Posterior vena cava (tissue), 2 donors: ENCODE data around the gene RIPOR3. TPM values are rescaled to one million over a fixed set of nuclear protein-coding genes. Genes with fewer than 3 reads are reported as not detected.
"Not testable (repeated sequence)": the region's sequence is repeated elsewhere in the genome, so short reads cannot be mapped to it uniquely, and the experiment has no call there.

Experiments used
- DNase-seq: peaks from one replicate; pipeline ENCODE4 v3.0.0-alpha.2; 2020; ENCODE audit warnings: low spot score
- intact Hi-C, 2 donors: fragments of 100-400 bp; cut with DNase I; formaldehyde crosslinking; loops; one replicate each; pipeline versions ENCODE4 v1.14.1 to v1.14.2; 2022 to 2023
- total RNA-seq, 2 donors: library from RNA; stranded (reverse); fragmentation: NEBNext Ultra II Directional; extraction: Animal tissue kit (Norgen Biotek cat#: 25700); gene quantifications; one replicate each; pipeline ENCODE4 v1.2.1, GENCODE V29; 2021
- donor health status: DM: yes; HTN: yes; CAD: no.
- donor health status: DM: yes; HTN: yes; CAD: no.

RIPOR3 gene
- total RNA-seq, 2 donors from 2014 or later = 10.6 to 11.2 TPM

- DNase-seq = no peak
These were observed 115.2 kb downstream of the RIPOR3 start for GRCh38 chr20:50575865-50576720.

GRCh38 chr20:50574586-50574985 is 116.8 kb downstream of the RIPOR3 start:
- DNase-seq = no peak
- intact Hi-C loops = no loop called here

More at GRCh38 chr20:50575865-50576720, 115.2 kb downstream of the RIPOR3 start:
- intact Hi-C loops = loop anchor here (5.0 kb wide), 2 partner anchors 94 to 389 kb away; no protein-coding TSS in a partner anchor

GRCh38 chr20:50574108-50574507 is 117.2 kb downstream of the RIPOR3 start:
- intact Hi-C loops = no loop called here
- DNase-seq = no peak

GRCh38 chr20:50572938-50573777 is 118.2 kb downstream of the RIPOR3 start:
- no peak for DNase-seq
- intact Hi-C loops = loop anchor here in 1 of 2 donors (1.0 kb wide), 1 partner anchor 13 kb away; no protein-coding TSS in a partner anchor

GRCh38 chr20:50571466-50571865 is 119.9 kb downstream of the RIPOR3 start:
- intact Hi-C loops = no loop called here
- no peak for DNase-seq

- no peak for DNase-seq
- intact Hi-C loops = loop anchor here in 1 of 2 donors (5.0 kb wide), 1 partner anchor 1397 kb away; no protein-coding TSS in a partner anchor
These were observed 121.2 kb downstream of the RIPOR3 start for GRCh38 chr20:50569864-50570836.

- intact Hi-C loops = loop anchor here in 1 of 2 donors (5.0 kb wide), 1 partner anchor 1398 kb away; no protein-coding TSS in a partner anchor
- DNase-seq = not testable (repeated sequence)
These were observed 121.9 kb downstream of the RIPOR3 start for GRCh38 chr20:50569487-50569863.

GRCh38 chr20:50568549-50568942 is 122.8 kb downstream of the RIPOR3 start:
- no peak for DNase-seq
- intact Hi-C loops = loop anchor here in 1 of 2 donors (5.0 kb wide), 1 partner anchor 1399 kb away; no protein-coding TSS in a partner anchor

- DNase-seq = no peak
- intact Hi-C loops = loop anchor here in 1 of 2 donors (5.0 kb wide), 1 partner anchor 1399 kb away; no protein-coding TSS in a partner anchor
These were observed 123.3 kb downstream of the RIPOR3 start for GRCh38 chr20:50567860-50568548.

GRCh38 chr20:50565871-50566270 is 125.5 kb downstream of the RIPOR3 start:
- no peak for DNase-seq
- intact Hi-C loops = loop anchor here in 1 of 2 donors (5.0 kb wide), 1 partner anchor 1401 kb away; no protein-coding TSS in a partner anchor

- no peak for DNase-seq
- intact Hi-C loops = loop anchor here in 1 of 2 donors (5.0 kb wide), 1 partner anchor 1402 kb away; no protein-coding TSS in a partner anchor
These were observed 126.0 kb downstream of the RIPOR3 start for GRCh38 chr20:50565383-50565782.

GRCh38 chr20:50563133-50563944 is 128.0 kb downstream of the RIPOR3 start:
- intact Hi-C loops = no loop called here
- no peak for DNase-seq

- intact Hi-C loops = no loop called here
- no peak for DNase-seq
These were observed 129.1 kb downstream of the RIPOR3 start for GRCh38 chr20:50562262-50562701.

- no peak for DNase-seq
- intact Hi-C loops = no loop called here
These were observed 129.8 kb downstream of the RIPOR3 start for GRCh38 chr20:50561379-50562078.

- no peak for DNase-seq
- intact Hi-C loops = loop anchor here in 1 of 2 donors (1.0 kb wide), 1 partner anchor 12 kb away; no protein-coding TSS in a partner anchor
These were observed 130.5 kb downstream of the RIPOR3 start for GRCh38 chr20:50560867-50561266.
